Right atrium auricular region (tissue), 2 donors: ENCODE results near the gene ATXN7L3. TPM values are rescaled to one million over a fixed set of nuclear protein-coding genes. Genes with fewer than 3 reads are reported as not detected.
"Not testable (repeated sequence)": the region's sequence is repeated elsewhere in the genome, so short reads cannot be mapped to it uniquely, and the experiment has no call there.

Experiments used
- DNase-seq: peaks from one replicate; pipeline ENCODE4 v3.0.0-alpha.2; 2019; ENCODE audit warnings: low spot score
- H3K27ac ChIP-seq, 2 donors: fragments of 200-600 bp; sonication (generic); 1 replicate in 1 of 2; 2 replicates in 1 of 2; pipeline ENCODE4 v1.5.1; 2016 to 2019
- H3K27me3 ChIP-seq, 2 donors: fragments of 200-600 bp; sonication (generic); one replicate each; pipeline versions ENCODE4 v1.5.1 to v1.6.0; 2017 to 2019
- H3K36me3 ChIP-seq: fragments of 200-600 bp; sonication (generic); one replicate; pipeline ENCODE4 v1.5.1; 2016
- H3K4me1 ChIP-seq, 2 donors: fragments of 200-600 bp; sonication (generic); one replicate each; pipeline versions ENCODE4 v1.5.1 to v1.6.0; 2017 to 2019
- H3K4me3 ChIP-seq, 2 donors: fragments of 200-600 bp; sonication (generic); 1 replicate in 1 of 2; 2 replicates in 1 of 2; pipeline ENCODE4 v1.5.1; 2017 to 2019; ENCODE audit warnings: mild to moderate bottlenecking in 1 of 2, moderate library complexity in 1 of 2
- H3K9me3 ChIP-seq, 2 donors: fragments of 200-600 bp; sonication (generic); one replicate each; pipeline ENCODE4 v1.5.1; 2019
- total RNA-seq, 2 donors: library from RNA; depleted of rRNA; stranded (reverse); fragments of >200 nt; gene quantifications; one replicate each; pipeline ENCODE4 v1.1.0, GENCODE V29; 2016
- TF ChIP-seq, protein P1 (sequence below), 2 donors: fragments of 200-600 bp; sonication (generic); IDR thresholded peaks; one replicate each; pipeline ENCODE4 v1.5.1; 2019; ENCODE audit warnings: antibody characterized with exemption in 2 of 2

Gene ATXN7L3
- total RNA-seq: 10 to 100 TPM; 24.5 to 38.9 TPM

DNA sequence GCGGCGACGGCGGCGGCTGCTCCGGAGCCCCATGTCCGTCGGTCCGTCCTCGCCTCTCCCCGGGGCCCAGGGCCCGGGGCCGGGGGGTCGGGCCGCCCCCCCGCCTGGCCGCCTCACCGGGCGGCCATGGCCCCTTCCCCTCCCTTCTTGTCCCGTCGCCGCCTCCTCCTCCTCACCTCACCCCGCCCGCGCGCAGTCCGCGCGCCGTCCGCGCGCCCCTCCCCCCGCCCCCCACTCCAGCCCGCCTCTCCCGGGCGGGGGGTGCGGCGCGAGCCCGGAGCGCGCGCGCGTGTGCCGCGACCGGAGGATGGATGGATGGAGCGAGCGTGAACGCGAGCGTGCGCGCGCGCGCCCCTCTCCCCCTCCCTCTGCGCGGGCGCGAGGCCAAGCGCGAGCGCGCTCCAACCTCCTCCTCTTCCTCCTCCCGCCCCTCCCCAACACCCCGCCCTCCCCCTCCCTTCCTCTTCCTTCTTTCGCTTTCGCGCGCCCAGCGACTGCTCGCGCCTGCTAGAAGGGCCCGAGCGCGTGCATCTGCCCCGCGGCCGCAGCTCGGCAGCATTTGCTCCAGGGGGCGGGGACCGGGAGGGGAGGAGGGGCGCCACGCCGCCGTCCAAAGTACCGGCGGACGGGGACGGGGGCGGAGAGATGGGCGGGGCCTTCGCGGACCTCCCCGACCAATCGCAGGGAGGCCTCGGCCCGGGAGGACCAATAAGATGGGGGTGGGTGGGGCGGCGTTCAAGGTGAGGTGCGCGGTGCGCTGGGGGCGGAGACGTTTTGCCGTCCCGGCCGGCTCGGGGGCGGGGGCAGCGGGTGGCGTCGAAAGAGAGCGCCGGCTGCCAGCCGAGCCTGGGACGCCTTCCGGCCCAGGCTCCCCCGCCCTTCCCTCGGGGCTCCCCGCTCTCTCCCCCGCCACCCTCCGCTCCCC lies at the start of gene ATXN7L3:
TSS of gene ATXN7L3 (minus strand) at position 332 of the 925 bp plus-strand sequence. CDS start 1,814 bp downstream, outside the sequence.
- H3K4me1 ChIP-seq: peaks cover 0 to 47% of the 10 kb centered on the region in 2 donors

GRCh38 chr17:44247876-44248736 lies 48.4 kb upstream of the ATXN7L3 start:
- no peaks in the 10 kb centered on the region for H3K27me3 ChIP-seq
- no peak overlapping the region for H3K27ac ChIP-seq
- H3K4me3 ChIP-seq: no peak overlapping the region
- TF ChIP-seq, protein P1, sequence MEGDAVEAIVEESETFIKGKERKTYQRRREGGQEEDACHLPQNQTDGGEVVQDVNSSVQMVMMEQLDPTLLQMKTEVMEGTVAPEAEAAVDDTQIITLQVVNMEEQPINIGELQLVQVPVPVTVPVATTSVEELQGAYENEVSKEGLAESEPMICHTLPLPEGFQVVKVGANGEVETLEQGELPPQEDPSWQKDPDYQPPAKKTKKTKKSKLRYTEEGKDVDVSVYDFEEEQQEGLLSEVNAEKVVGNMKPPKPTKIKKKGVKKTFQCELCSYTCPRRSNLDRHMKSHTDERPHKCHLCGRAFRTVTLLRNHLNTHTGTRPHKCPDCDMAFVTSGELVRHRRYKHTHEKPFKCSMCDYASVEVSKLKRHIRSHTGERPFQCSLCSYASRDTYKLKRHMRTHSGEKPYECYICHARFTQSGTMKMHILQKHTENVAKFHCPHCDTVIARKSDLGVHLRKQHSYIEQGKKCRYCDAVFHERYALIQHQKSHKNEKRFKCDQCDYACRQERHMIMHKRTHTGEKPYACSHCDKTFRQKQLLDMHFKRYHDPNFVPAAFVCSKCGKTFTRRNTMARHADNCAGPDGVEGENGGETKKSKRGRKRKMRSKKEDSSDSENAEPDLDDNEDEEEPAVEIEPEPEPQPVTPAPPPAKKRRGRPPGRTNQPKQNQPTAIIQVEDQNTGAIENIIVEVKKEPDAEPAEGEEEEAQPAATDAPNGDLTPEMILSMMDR (IDR thresholded peaks at IDR 0.05): no peak
- no peaks in the 10 kb centered on the region for H3K36me3 ChIP-seq
- no peak for DNase-seq
- H3K4me1 ChIP-seq: peaks cover 0 to 24% of the 10 kb centered on the region in 2 donors
- H3K9me3 ChIP-seq: no peaks in the 10 kb centered on the region

More for the DNA sequence above, at the start of gene ATXN7L3:
- H3K9me3 ChIP-seq: no peaks in the 10 kb centered on the region
- TF ChIP-seq, protein P1 (IDR thresholded peaks at IDR 0.05): no peak
- no peaks in the 10 kb centered on the region for H3K27me3 ChIP-seq
- peak within 1 kb of the TSS; percentile 81 to 94 for H3K4me3 ChIP-seq
- H3K36me3 ChIP-seq: peaks cover 24% of the 10 kb centered on the region
- peak within 1 kb of the TSS; percentile 94 to 99 for H3K27ac ChIP-seq
- peak; percentile 98 for DNase-seq

DNA sequence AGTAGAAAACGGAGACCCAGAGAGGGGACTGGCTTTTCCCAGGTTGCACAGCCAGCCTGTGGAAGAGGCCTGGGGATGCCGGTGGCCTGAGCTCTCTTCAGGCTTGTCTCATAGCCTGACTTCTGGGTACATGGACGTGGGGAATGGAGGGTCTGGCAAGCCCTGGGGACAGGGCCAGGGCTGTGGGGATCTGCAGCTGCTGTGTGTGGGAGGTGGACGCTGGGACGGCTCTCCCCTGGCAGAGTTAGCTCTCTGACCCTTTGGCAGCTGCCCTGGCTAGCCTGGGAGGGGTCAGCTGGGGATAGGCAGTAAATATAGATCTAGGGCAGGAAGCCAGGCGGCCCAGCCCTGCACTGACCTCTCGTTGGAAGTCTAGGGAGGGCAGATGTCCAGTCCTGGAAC lies 47.8 kb upstream of the ATXN7L3 start:
- no peaks in the 10 kb centered on the region for H3K36me3 ChIP-seq
- H3K4me1 ChIP-seq: peaks cover 0 to 24% of the 10 kb centered on the region in 2 donors
- H3K9me3 ChIP-seq: no peaks in the 10 kb centered on the region
- H3K27me3 ChIP-seq: no peaks in the 10 kb centered on the region
- DNase-seq: no peak
- TF ChIP-seq, protein P1 (IDR thresholded peaks at IDR 0.05): no peak
- H3K27ac ChIP-seq: peak overlapping the region in 1 of 2 donors; percentile 7
- no peak overlapping the region for H3K4me3 ChIP-seq

DNA sequence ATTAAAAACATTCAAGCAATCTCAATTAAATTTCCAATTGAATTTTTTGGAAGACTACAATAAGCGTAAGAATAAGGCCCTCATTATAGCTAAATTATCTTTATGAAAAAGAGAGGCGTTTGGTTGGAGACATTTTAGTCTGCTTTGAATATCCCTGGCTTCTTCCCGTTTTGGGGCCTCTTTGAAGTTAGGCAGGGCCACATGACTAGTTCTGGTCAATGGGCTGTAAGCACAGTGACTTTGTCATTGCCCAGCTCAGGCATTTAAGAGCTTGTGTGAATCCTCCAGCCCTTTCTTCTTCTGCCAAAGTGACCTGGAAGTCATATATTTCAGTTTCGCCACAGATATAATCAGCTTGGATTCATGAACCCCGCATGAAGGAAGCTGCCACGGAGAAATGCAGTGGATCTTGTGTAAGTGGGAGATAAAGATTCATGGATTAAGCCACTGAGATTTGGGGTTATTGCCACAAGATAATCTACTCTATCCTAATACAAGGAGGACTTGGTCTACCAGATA lies 41.5 kb upstream of the ATXN7L3 start:
- H3K27me3 ChIP-seq: no peaks in the 10 kb centered on the region
- TF ChIP-seq, protein P1 (IDR thresholded peaks at IDR 0.05): no peak
- peaks cover 0 to 6% of the 10 kb centered on the region in 2 donors for H3K4me1 ChIP-seq
- H3K27ac ChIP-seq: no peak overlapping the region
- no peaks in the 10 kb centered on the region for H3K36me3 ChIP-seq
- no peaks in the 10 kb centered on the region for H3K9me3 ChIP-seq
- DNase-seq: no peak
- no peak overlapping the region for H3K4me3 ChIP-seq

GRCh38 chr17:44237886-44238285 lies 38.2 kb upstream of the ATXN7L3 start:
- H3K27me3 ChIP-seq, DNase-seq, H3K4me3 ChIP-seq, H3K36me3 ChIP-seq, H3K27ac ChIP-seq, H3K9me3 ChIP-seq, H3K4me1 ChIP-seq: not testable (repeated sequence)
